ENCODE results near the gene TADA2A.

TADA2A gene

DNA sequence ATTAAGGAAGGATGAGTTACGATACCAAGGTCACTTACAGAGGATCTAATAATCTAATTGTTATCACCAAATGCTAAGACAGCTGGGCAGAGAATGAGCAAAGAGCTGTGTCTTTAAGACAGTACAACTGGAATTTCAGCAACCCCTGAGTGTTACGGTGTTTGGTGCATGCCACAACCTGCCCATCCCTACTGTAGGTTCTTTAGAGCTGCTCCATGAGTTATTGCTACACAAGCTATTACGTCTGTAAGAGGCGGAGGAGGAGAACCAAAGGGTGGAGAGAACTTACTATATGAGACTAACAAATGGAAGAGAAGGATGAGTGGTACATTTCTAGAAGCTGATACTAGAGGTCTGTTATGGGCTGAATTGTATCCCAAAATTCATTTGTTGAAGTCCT, 45.1 kb upstream of the TADA2A start:
- TF ChIP-seq, protein P1, sequence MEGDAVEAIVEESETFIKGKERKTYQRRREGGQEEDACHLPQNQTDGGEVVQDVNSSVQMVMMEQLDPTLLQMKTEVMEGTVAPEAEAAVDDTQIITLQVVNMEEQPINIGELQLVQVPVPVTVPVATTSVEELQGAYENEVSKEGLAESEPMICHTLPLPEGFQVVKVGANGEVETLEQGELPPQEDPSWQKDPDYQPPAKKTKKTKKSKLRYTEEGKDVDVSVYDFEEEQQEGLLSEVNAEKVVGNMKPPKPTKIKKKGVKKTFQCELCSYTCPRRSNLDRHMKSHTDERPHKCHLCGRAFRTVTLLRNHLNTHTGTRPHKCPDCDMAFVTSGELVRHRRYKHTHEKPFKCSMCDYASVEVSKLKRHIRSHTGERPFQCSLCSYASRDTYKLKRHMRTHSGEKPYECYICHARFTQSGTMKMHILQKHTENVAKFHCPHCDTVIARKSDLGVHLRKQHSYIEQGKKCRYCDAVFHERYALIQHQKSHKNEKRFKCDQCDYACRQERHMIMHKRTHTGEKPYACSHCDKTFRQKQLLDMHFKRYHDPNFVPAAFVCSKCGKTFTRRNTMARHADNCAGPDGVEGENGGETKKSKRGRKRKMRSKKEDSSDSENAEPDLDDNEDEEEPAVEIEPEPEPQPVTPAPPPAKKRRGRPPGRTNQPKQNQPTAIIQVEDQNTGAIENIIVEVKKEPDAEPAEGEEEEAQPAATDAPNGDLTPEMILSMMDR (IDR thresholded peaks at IDR 0.05; ENCODE audit: insufficient read depth, low read depth, low read length, missing control alignments): no peak
- DNase-seq (ENCODE audit: low read depth): peak; percentile 99
- H3K4me3 ChIP-seq (ENCODE audit: low read length): no peak overlapping the region

DNA sequence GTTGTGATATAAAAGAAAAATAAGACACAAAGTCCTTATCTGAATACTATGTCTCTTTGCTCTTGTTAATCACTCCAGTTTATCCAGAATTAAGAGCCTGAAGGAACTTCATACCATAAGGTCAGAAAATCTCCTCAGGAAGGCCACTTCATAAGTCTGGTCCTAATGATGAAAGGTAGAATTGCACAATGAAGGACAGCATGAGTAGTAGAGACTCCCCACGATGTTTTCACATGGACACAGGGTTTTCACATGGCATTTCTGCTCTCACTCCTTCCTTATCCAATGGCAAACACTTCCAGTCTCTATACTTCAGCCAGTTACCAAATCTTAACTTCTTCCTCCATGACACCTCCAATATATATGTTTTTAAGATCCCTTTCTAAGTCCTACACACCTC, 41.1 kb upstream of the TADA2A start:
- TF ChIP-seq, protein P1 (IDR thresholded peaks at IDR 0.05; ENCODE audit: insufficient read depth, low read depth, low read length, missing control alignments): no peak
- peak; percentile 11 for DNase-seq (ENCODE audit: low read depth)
- H3K4me3 ChIP-seq (ENCODE audit: low read length): no peak overlapping the region

DNA sequence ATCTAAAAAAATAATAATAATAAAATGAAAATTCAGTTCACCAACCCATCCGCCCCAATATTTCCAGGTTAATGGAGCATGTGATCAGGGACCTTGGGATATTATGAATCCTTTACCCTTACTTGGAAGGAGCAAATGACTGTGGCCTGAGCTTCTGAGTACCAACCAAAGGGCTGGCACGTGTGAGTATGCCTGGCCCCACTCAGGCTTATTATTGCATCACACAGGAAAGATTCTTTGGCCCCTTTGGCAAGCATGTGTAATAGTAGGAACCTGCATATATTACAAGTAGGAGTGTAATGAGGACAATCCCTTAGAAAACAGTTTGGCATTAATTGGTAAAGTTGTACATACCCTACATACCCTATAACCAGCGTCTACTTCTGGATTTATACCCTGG, 38.1 kb upstream of the TADA2A start:
- peak; percentile 69 for DNase-seq (ENCODE audit: low read depth)
- no peak overlapping the region for H3K4me3 ChIP-seq (ENCODE audit: low read length)
- TF ChIP-seq, protein P1 (IDR thresholded peaks at IDR 0.05; ENCODE audit: insufficient read depth, low read depth, low read length, missing control alignments): no peak

DNA sequence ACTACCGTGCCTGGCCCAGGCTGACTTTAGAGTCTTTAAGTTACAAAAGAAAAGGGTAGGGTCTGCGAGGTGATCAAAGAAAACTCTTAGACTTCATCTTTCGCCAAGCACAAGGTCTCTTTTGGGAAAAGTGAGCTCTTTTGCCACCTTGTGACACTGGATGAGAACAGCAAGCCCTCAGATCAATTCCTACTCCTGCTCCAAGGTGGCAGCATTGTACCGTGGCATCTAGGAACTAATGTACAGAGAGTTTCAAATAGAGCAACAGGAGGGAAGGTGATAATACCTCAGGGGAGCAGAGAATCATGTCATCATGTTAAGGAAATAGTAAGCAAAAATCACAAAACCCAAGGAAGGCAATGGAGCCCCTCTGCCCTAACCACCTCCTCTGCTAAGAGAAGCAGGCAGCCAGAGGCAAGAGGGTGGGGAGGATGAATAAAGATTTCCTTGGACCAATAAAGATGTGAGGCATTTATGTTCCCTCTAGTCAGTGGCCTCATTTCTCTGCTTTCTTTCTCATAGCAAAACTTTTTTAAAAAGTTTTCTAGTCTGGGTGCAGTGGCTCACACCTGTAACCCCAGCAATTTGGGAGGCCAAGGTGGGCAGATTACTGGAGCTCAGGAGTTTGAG, 33.0 kb upstream of the TADA2A start:
- H3K4me3 ChIP-seq (ENCODE audit: low read length): no peak overlapping the region

DNA sequence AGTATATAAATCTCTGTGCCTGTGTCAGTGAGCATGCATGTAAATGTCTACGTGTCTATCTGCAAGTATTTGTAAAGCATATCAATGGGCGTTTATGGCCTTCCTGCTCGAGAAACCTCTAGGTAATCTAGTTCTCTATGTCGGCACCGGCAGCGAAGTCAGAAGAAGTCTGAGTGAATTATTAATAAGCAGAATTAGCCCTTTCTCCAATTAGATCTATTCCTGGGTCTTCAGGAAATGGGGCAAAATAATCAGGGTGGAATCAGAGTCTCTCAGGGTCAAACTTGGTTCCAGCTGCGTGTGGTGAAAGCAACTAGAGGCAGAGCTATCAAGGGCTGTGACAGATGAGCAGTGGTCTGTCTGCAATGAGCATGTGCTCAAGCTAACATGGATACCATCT, 31.0 kb upstream of the TADA2A start, which contains the start of gene C17orf78:
Gene C17orf78 (plus strand): TSS at position 280 of the 400 bp plus-strand sequence. CDS start 108 bp downstream, at position 388.
- DNase-seq (ENCODE audit: low read depth): no peak
- TF ChIP-seq, protein P1 (IDR thresholded peaks at IDR 0.05; ENCODE audit: insufficient read depth, low read depth, low read length, missing control alignments): no peak
- no peak within 1 kb of the TSS for H3K4me3 ChIP-seq (ENCODE audit: low read length)

More for the DNA sequence above, 33.0 kb upstream of the TADA2A start:
- TF ChIP-seq, protein P1 (IDR thresholded peaks at IDR 0.05; ENCODE audit: insufficient read depth, low read depth, low read length, missing control alignments): peak; percentile 100
- DNase-seq (ENCODE audit: low read depth): peak; percentile 89

DNA sequence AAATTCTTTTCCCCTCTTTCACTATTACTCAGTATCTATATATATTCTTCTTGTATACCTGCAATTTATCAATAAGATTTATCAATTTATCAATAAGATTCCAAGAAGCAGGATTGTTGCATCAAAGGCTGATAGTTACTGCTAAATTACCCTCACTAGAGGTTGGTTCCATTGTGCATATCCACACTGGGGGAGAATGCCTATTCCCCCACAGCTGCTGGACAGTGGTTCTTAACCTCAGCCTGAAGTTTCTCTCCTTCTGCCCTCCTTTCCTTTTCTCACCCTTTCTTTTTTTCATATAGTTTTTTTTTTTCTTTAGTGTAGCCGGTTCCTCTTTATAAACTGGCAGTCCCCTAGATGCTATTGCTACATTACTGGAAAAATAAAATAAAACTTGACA, 24.6 kb upstream of the TADA2A start:
- H3K4me3 ChIP-seq (ENCODE audit: low read length): no peak overlapping the region
- TF ChIP-seq, protein P1 (IDR thresholded peaks at IDR 0.05; ENCODE audit: insufficient read depth, low read depth, low read length, missing control alignments): no peak
- DNase-seq (ENCODE audit: low read depth): no peak
